ENCODE data around the gene RANBP3.
A peak's percentile ranks its signal among the peaks of the same experiment; 100 is the strongest.

The RANBP3 gene

GRCh38 chr19:5903624-5904351 is 74.2 kb downstream of the RANBP3 start, which contains the start of gene NDUFA11 (continued):
- TF ChIP-seq PRDM2 (tag by site-specific recombination; IDR thresholded peaks at IDR 0.05; ENCODE audit: borderline replicate concordance) (no peak), ZBTB10 (tag by site-specific recombination; IDR thresholded peaks at IDR 0.05) (no peak), ZNF626 (tag by site-specific recombination; IDR thresholded peaks at IDR 0.05) (no peak), ZNF548 (tag by site-specific recombination; IDR thresholded peaks at IDR 0.05) (no peak), ZNF639 (tag by site-specific recombination; IDR thresholded peaks at IDR 0.05) (peak; percentile 89), ZNF473 (tag by site-specific recombination; IDR thresholded peaks at IDR 0.05) (no peak), ZNF132 (tag by site-specific recombination; IDR thresholded peaks at IDR 0.05; ENCODE audit: borderline replicate concordance) (no peak), ZNF341 (tag by site-specific recombination; IDR thresholded peaks at IDR 0.05; ENCODE audit: low read depth) (no peak), ZNF530 (tag by site-specific recombination; IDR thresholded peaks at IDR 0.05; ENCODE audit: low read depth) (no peak), ZBTB11 (tag by site-specific recombination; conservative IDR thresholded peaks at IDR 0.05; ENCODE audit: low read depth) (no peak; the same call in 1 of the 2 replicates), ZNF26 (tag by site-specific recombination; IDR thresholded peaks at IDR 0.05) (no peak), ZNF404 (tag by site-specific recombination; IDR thresholded peaks at IDR 0.05) (no peak), MZF1 (tag by site-specific recombination; IDR thresholded peaks at IDR 0.05; ENCODE audit: borderline replicate concordance) (no peak), ZNF792 (tag by site-specific recombination; IDR thresholded peaks at IDR 0.05) (no peak), CTCF (tag by site-specific recombination; IDR thresholded peaks at IDR 0.05) (no peak), ZBTB8A (tag by site-specific recombination; IDR thresholded peaks at IDR 0.05) (peak; percentile 50), ZNF366 (tag by site-specific recombination; conservative IDR thresholded peaks at IDR 0.05) (no peak), MEIS1 (CRISPR knock-in tag; IDR thresholded peaks at IDR 0.05; ENCODE audit: borderline replicate concordance) (no peak), ZNF555 (tag by site-specific recombination; conservative IDR thresholded peaks at IDR 0.05) (no peak), FEZF1 (tag by site-specific recombination; IDR thresholded peaks at IDR 0.05) (peak; percentile 87), ZNF302 (tag by site-specific recombination; IDR thresholded peaks at IDR 0.05; ENCODE audit: low read depth) (no peak; the same call in 1 of the 2 replicates), ZSCAN16 (tag by site-specific recombination; IDR thresholded peaks at IDR 0.05) (no peak)
